WTC11 (cell line): ENCODE results near the gene ANKS6. TPM values are rescaled to one million over a fixed set of nuclear protein-coding genes. Genes with fewer than 3 reads are reported as not detected.

Experiments
- ATAC-seq: fragments of 200-7000 bp; cut with Tn5 transposase; 2 replicates; pipeline ENCODE4 v1.10.0; 2021; ENCODE audit warnings: mild to moderate bottlenecking, moderate library complexity
- Bru-seq: library from RNA; stranded (reverse); fragments of 400-500 nt; gene quantifications from one replicate; lab custom pipeline; 2021; lab: Mats Ljungman, UMichigan
- CTCF ChIA-PET: fragments of 300-600 bp; sonication (Branson Sonifier 250); formaldehyde crosslinking; loops from one replicate; lab custom pipeline; 2021; ENCODE audit warnings: antibody characterized with exemption; lab: Charles Lee
- POLR2A ChIA-PET: fragments of 350-600 bp; sonication (Branson Sonifier 250); formaldehyde crosslinking; loops from one replicate; lab custom pipeline; 2021; ENCODE audit warnings: antibody characterized with exemption; lab: Charles Lee
- DNase-seq: peaks from one replicate; pipeline ENCODE4 v3.0.0; 2021; ENCODE audit warnings: low spot score
- H3K27ac Mint-ChIP-seq: 2 replicates; pipeline ENCODE4 v1.8.0; 2021; ENCODE audit warnings: mixed read lengths
- H3K27me3 Mint-ChIP-seq: 2 replicates; pipeline ENCODE4 v1.8.0; 2021; ENCODE audit warnings: low read depth, mild to moderate bottlenecking, moderate library complexity, mixed read lengths
- H3K36me3 Mint-ChIP-seq: 2 replicates; pipeline ENCODE4 v1.8.0; 2021; ENCODE audit warnings: mixed read lengths
- H3K4me1 Mint-ChIP-seq: 2 replicates; pipeline ENCODE4 v1.8.0; 2022; ENCODE audit warnings: mixed read lengths
- H3K4me3 Mint-ChIP-seq: 2 replicates; pipeline ENCODE4 v1.8.0; 2021; ENCODE audit warnings: mild to moderate bottlenecking, moderate library complexity, mixed read lengths
- H3K9me3 Mint-ChIP-seq: 2 replicates; pipeline ENCODE4 v1.8.0; 2021; ENCODE audit warnings: mixed read lengths
- CREB1 ChIP-seq: sonication (generic); formaldehyde crosslinking; IDR thresholded peaks from 2 replicates; pipeline ENCODE4 v1.8.0; 2023; ENCODE audit warnings: mild to moderate bottlenecking, missing genetic modification reagents
- ELF4 ChIP-seq: sonication (generic); formaldehyde crosslinking; IDR thresholded peaks from 2 replicates; pipeline ENCODE4 v1.8.1; 2022; ENCODE audit warnings: low read depth, mild to moderate bottlenecking, moderate library complexity, missing genetic modification reagents
- ETV6 ChIP-seq: sonication (generic); formaldehyde crosslinking; IDR thresholded peaks from 2 replicates; pipeline ENCODE4 v1.8.1; 2022; ENCODE audit warnings: mild to moderate bottlenecking, missing genetic modification reagents
- IRF2 ChIP-seq: sonication (generic); formaldehyde crosslinking; IDR thresholded peaks from 2 replicates; pipeline ENCODE4 v1.8.0; 2022; ENCODE audit warnings: low read depth, missing genetic modification reagents, borderline replicate concordance
- PRRX2 ChIP-seq: fragments of 250-450 bp; sonication (Bioruptor Pico); IDR thresholded peaks from 2 replicates; pipeline ENCODE4 v1.8.0; 2021; ENCODE audit warnings: mild to moderate bottlenecking
- SMAD3 ChIP-seq: sonication (generic); formaldehyde crosslinking; IDR thresholded peaks from 2 replicates; pipeline ENCODE4 v1.8.0; 2022; ENCODE audit warnings: missing genetic modification reagents, mild to moderate bottlenecking, borderline replicate concordance
- SOX15 ChIP-seq: fragments of 250-450 bp; sonication (Bioruptor Pico); IDR thresholded peaks from 2 replicates; pipeline ENCODE4 v1.9.0; 2021; ENCODE audit warnings: mild to moderate bottlenecking
- TEAD4 ChIP-seq: sonication (generic); formaldehyde crosslinking; IDR thresholded peaks from 2 replicates; pipeline ENCODE4 v1.8.0; 2022; ENCODE audit warnings: mild to moderate bottlenecking, missing genetic modification reagents
- ZNF121 ChIP-seq: sonication (generic); formaldehyde crosslinking; IDR thresholded peaks from 2 replicates; pipeline ENCODE4 v1.8.0; 2023; ENCODE audit warnings: missing genetic modification reagents
- ZNF219 ChIP-seq: sonication (generic); formaldehyde crosslinking; IDR thresholded peaks from 2 replicates; pipeline ENCODE4 v1.8.0; 2023; ENCODE audit warnings: missing genetic modification reagents, mild to moderate bottlenecking, borderline replicate concordance
- long read RNA-seq, 3 experiments: library from RNA in 1 of 3; library from capped mRNA in 1 of 3; library from polyadenylated mRNA in 1 of 3; unstranded in 2 of 3; stranded (forward) in 1 of 3; transcript quantifications; one replicate each; pipeline ENCODE4 v2.0.0, GENCODE V29; 2021
- total RNA-seq: library from RNA; stranded (reverse); gene quantifications from 3 replicates; pipeline ENCODE4 v1.2.3, GENCODE V29; 2021
- TF ChIP-seq, protein P1 (sequence below): fragments of 200-600 bp; IDR thresholded peaks from 2 replicates; pipeline ENCODE4 v1.8.0; 2022; ENCODE audit warnings: antibody characterized with exemption
- TF ChIP-seq, protein P2 (sequence below): fragments of 250-450 bp; sonication (Bioruptor Pico); IDR thresholded peaks from 2 replicates; pipeline ENCODE4 v2.1.2; 2022; ENCODE audit warnings: mild to moderate bottlenecking, moderate library complexity
- TF ChIP-seq, protein P3 (sequence below): sonication (generic); formaldehyde crosslinking; IDR thresholded peaks from 2 replicates; pipeline ENCODE4 v1.8.0; 2023; ENCODE audit warnings: mild to moderate bottlenecking, missing genetic modification reagents
- TF ChIP-seq, protein P4 (sequence below): sonication (generic); formaldehyde crosslinking; IDR thresholded peaks from 2 replicates; pipeline ENCODE4 v1.8.1; 2023; ENCODE audit warnings: mild to moderate bottlenecking, missing genetic modification reagents
- TF ChIP-seq, protein P5 (sequence below): sonication (generic); formaldehyde crosslinking; IDR thresholded peaks from 2 replicates; pipeline ENCODE4 v1.8.1; 2023; ENCODE audit warnings: mild to moderate bottlenecking, missing genetic modification reagents, moderate library complexity
- TF ChIP-seq, protein P6 (sequence below): sonication (generic); formaldehyde crosslinking; IDR thresholded peaks from 2 replicates; pipeline ENCODE4 v1.8.1; 2023; ENCODE audit warnings: mild to moderate bottlenecking, moderate library complexity, missing genetic modification reagents
- TF ChIP-seq, protein P7 (sequence below): sonication (generic); formaldehyde crosslinking; IDR thresholded peaks from 2 replicates; pipeline ENCODE4 v1.8.0; 2022; ENCODE audit warnings: missing genetic modification reagents
- TF ChIP-seq, protein P8 (sequence below): sonication (generic); formaldehyde crosslinking; IDR thresholded peaks from 2 replicates; pipeline ENCODE4 v1.8.0; 2022; ENCODE audit warnings: mild to moderate bottlenecking, missing genetic modification reagents

The ANKS6 gene
- total RNA-seq (65.1 to 76.7 TPM (median 66.5 TPM) in 3 replicates), Bru-seq, nascent RNA (percentile 73 among the genes with signal in this experiment)
- long read RNA-seq, experiment 1, full-length matches to known transcripts = 22 of 406 reads
- long read RNA-seq, experiment 1, partial matches to known transcripts = 135 of 406 reads
- long read RNA-seq, experiment 1, other reads (novel, unspliced or antisense) = 249 of 406 reads
- long read RNA-seq, experiment 2, partial matches to known transcripts = 49 of 99 reads
- long read RNA-seq, experiment 2, other reads (novel, unspliced or antisense) = 45 of 99 reads
- long read RNA-seq, experiment 3 = 0 reads

DNA sequence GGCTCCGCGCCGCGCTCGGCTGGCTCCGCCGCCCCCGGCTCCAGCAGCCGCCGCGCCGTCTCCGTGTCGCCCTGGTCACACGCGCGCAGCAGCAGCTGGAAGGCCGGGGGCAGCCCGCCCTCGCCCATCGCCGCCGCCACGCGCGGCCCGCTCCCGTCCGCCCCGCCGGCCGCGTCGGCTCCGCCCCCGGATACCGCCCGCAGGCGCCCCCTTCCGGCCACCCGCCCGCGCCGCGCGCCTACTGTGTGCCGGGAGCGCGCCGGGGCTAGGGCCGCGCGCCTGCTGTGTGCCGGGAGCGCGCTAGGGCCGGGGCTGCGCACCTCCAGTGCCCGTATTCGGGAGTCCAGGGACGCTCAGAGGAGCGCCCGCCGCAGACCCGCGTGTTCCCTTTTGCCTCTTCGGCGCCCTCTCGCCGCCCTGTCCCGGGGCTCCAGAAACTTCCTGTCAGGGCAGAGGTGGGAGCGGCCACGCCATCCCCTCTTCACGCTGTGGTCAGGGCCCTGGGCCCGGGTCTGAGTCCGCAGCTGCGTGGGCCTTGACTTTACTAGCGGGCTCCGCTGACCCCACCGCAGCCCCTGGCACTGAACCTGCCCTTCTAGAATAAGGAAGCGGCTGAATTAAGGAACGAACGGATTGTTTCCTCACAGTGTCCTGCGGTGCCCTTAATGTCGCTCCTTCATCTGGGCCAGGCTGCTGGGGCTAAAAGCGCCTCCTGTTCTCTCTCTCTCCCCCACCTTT, at the start of gene ANKS6:
TSS of gene ANKS6 (minus strand) at position 192 of the 738 bp plus-strand sequence. CDS start at position 128, 64 bp downstream.
- Mint-ChIP-seq H3K27me3 (peaks cover 20% of the 10 kb centered on the region), H3K4me1 (peaks cover 48% of the 10 kb centered on the region), H3K9me3 (peaks cover 11% of the 10 kb centered on the region), H3K36me3 (peaks cover 10% of the 10 kb centered on the region), H3K27ac (no peak within 1 kb of the TSS), H3K4me3 (peak within 1 kb of the TSS; percentile 77)
- DNase-seq (peak; percentile 81), ATAC-seq (peak; percentile 89)
- ChIA-PET CTCF (interaction anchor here (0.9 to 1.6 kb wide), 3 partner anchors 13 to 23 kb away, joined by 3 read pairs; no protein-coding TSS in a partner anchor), POLR2A (no interaction called here)
- TF ChIP-seq ETV6 (CRISPR knock-in tag) (0 out of 2 replicates have a peak, but pooled peaks have one; percentile 45), ZNF121 (CRISPR knock-in tag) (no peak), ELF4 (CRISPR knock-in tag) (no peak), ZNF219 (CRISPR knock-in tag) (no peak), IRF2 (CRISPR knock-in tag) (no peak), TEAD4 (CRISPR knock-in tag) (no peak), SOX15 (CRISPR knock-in tag) (no peak), SMAD3 (CRISPR knock-in tag) (0 out of 2 replicates have a peak, but pooled peaks have one; percentile 52), PRRX2 (0 out of 2 replicates have a peak, but pooled peaks have one; percentile 47), CREB1 (no peak)
- TF ChIP-seq, protein P1, sequence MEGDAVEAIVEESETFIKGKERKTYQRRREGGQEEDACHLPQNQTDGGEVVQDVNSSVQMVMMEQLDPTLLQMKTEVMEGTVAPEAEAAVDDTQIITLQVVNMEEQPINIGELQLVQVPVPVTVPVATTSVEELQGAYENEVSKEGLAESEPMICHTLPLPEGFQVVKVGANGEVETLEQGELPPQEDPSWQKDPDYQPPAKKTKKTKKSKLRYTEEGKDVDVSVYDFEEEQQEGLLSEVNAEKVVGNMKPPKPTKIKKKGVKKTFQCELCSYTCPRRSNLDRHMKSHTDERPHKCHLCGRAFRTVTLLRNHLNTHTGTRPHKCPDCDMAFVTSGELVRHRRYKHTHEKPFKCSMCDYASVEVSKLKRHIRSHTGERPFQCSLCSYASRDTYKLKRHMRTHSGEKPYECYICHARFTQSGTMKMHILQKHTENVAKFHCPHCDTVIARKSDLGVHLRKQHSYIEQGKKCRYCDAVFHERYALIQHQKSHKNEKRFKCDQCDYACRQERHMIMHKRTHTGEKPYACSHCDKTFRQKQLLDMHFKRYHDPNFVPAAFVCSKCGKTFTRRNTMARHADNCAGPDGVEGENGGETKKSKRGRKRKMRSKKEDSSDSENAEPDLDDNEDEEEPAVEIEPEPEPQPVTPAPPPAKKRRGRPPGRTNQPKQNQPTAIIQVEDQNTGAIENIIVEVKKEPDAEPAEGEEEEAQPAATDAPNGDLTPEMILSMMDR = peak; percentile 25; the same call in 1 of the 2 replicates
- TF ChIP-seq, protein P2, sequence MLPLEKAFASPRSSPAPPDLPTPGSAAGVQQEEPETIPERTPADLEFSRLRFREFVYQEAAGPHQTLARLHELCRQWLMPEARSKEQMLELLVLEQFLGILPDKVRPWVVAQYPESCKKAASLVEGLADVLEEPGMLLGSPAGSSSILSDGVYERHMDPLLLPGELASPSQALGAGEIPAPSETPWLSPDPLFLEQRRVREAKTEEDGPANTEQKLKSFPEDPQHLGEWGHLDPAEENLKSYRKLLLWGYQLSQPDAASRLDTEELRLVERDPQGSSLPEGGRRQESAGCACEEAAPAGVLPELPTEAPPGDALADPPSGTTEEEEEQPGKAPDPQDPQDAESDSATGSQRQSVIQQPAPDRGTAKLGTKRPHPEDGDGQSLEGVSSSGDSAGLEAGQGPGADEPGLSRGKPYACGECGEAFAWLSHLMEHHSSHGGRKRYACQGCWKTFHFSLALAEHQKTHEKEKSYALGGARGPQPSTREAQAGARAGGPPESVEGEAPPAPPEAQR (CRISPR knock-in tag) = no peak
- TF ChIP-seq, protein P3, sequence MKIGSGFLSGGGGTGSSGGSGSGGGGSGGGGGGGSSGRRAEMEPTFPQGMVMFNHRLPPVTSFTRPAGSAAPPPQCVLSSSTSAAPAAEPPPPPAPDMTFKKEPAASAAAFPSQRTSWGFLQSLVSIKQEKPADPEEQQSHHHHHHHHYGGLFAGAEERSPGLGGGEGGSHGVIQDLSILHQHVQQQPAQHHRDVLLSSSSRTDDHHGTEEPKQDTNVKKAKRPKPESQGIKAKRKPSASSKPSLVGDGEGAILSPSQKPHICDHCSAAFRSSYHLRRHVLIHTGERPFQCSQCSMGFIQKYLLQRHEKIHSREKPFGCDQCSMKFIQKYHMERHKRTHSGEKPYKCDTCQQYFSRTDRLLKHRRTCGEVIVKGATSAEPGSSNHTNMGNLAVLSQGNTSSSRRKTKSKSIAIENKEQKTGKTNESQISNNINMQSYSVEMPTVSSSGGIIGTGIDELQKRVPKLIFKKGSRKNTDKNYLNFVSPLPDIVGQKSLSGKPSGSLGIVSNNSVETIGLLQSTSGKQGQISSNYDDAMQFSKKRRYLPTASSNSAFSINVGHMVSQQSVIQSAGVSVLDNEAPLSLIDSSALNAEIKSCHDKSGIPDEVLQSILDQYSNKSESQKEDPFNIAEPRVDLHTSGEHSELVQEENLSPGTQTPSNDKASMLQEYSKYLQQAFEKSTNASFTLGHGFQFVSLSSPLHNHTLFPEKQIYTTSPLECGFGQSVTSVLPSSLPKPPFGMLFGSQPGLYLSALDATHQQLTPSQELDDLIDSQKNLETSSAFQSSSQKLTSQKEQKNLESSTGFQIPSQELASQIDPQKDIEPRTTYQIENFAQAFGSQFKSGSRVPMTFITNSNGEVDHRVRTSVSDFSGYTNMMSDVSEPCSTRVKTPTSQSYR (CRISPR knock-in tag) = no peak
- TF ChIP-seq, protein P4, sequence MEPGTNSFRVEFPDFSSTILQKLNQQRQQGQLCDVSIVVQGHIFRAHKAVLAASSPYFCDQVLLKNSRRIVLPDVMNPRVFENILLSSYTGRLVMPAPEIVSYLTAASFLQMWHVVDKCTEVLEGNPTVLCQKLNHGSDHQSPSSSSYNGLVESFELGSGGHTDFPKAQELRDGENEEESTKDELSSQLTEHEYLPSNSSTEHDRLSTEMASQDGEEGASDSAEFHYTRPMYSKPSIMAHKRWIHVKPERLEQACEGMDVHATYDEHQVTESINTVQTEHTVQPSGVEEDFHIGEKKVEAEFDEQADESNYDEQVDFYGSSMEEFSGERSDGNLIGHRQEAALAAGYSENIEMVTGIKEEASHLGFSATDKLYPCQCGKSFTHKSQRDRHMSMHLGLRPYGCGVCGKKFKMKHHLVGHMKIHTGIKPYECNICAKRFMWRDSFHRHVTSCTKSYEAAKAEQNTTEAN (CRISPR knock-in tag) = 0 out of 2 replicates have a peak, but pooled peaks have one; percentile 25
- TF ChIP-seq, protein P5, sequence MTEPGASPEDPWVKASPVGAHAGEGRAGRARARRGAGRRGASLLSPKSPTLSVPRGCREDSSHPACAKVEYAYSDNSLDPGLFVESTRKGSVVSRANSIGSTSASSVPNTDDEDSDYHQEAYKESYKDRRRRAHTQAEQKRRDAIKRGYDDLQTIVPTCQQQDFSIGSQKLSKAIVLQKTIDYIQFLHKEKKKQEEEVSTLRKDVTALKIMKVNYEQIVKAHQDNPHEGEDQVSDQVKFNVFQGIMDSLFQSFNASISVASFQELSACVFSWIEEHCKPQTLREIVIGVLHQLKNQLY = no peak
- TF ChIP-seq, protein P6, sequence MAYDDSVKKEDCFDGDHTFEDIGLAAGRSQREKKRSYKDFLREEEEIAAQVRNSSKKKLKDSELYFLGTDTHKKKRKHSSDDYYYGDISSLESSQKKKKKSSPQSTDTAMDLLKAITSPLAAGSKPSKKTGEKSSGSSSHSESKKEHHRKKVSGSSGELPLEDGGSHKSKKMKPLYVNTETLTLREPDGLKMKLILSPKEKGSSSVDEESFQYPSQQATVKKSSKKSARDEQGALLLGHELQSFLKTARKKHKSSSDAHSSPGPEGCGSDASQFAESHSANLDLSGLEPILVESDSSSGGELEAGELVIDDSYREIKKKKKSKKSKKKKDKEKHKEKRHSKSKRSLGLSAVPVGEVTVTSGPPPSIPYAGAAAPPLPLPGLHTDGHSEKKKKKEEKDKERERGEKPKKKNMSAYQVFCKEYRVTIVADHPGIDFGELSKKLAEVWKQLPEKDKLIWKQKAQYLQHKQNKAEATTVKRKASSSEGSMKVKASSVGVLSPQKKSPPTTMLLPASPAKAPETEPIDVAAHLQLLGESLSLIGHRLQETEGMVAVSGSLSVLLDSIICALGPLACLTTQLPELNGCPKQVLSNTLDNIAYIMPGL (CRISPR knock-in tag) = no peak
- TF ChIP-seq, protein P7, sequence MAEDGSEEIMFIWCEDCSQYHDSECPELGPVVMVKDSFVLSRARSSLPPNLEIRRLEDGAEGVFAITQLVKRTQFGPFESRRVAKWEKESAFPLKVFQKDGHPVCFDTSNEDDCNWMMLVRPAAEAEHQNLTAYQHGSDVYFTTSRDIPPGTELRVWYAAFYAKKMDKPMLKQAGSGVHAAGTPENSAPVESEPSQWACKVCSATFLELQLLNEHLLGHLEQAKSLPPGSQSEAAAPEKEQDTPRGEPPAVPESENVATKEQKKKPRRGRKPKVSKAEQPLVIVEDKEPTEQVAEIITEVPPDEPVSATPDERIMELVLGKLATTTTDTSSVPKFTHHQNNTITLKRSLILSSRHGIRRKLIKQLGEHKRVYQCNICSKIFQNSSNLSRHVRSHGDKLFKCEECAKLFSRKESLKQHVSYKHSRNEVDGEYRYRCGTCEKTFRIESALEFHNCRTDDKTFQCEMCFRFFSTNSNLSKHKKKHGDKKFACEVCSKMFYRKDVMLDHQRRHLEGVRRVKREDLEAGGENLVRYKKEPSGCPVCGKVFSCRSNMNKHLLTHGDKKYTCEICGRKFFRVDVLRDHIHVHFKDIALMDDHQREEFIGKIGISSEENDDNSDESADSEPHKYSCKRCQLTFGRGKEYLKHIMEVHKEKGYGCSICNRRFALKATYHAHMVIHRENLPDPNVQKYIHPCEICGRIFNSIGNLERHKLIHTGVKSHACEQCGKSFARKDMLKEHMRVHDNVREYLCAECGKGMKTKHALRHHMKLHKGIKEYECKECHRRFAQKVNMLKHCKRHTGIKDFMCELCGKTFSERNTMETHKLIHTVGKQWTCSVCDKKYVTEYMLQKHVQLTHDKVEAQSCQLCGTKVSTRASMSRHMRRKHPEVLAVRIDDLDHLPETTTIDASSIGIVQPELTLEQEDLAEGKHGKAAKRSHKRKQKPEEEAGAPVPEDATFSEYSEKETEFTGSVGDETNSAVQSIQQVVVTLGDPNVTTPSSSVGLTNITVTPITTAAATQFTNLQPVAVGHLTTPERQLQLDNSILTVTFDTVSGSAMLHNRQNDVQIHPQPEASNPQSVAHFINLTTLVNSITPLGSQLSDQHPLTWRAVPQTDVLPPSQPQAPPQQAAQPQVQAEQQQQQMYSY (CRISPR knock-in tag) = no peak
- TF ChIP-seq, protein P8, sequence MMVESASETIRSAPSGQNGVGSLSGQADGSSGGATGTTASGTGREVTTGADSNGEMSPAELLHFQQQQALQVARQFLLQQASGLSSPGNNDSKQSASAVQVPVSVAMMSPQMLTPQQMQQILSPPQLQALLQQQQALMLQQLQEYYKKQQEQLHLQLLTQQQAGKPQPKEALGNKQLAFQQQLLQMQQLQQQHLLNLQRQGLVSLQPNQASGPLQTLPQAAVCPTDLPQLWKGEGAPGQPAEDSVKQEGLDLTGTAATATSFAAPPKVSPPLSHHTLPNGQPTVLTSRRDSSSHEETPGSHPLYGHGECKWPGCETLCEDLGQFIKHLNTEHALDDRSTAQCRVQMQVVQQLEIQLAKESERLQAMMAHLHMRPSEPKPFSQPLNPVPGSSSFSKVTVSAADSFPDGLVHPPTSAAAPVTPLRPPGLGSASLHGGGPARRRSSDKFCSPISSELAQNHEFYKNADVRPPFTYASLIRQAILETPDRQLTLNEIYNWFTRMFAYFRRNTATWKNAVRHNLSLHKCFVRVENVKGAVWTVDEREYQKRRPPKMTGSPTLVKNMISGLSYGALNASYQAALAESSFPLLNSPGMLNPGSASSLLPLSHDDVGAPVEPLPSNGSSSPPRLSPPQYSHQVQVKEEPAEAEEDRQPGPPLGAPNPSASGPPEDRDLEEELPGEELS = peak; percentile 64; the same call in 1 of the 2 replicates
